WI38 (cell line): ENCODE results near the gene SLC9C2.
"Not testable (repeated sequence)": the region's sequence is repeated elsewhere in the genome, so short reads cannot be mapped to it uniquely, and the experiment has no call there.

Experiments
- H3K4me3 ChIP-seq: 2 replicates; pipeline ENCODE4 v1.5.1; 2011; ENCODE audit warnings: low read depth, mild to moderate bottlenecking, control low read depth, low read length
- CTCF ChIP-seq: IDR thresholded peaks from 2 replicates; pipeline ENCODE4 v1.5.1; 2012; ENCODE audit warnings: low read depth, mild to moderate bottlenecking, control low read depth, low read length

The SLC9C2 gene

GRCh38 chr1:173504268-173504667 lies 98.6 kb downstream of the SLC9C2 start:
- no peak for TF ChIP-seq CTCF
- no peak overlapping the region for H3K4me3 ChIP-seq

- no peak for TF ChIP-seq CTCF
- H3K4me3 ChIP-seq = no peak overlapping the region
Measured at GRCh38 chr1:173503391-173503790, 99.5 kb downstream of the SLC9C2 start.

GRCh38 chr1:173502104-173502503 lies 100.8 kb downstream of the SLC9C2 start:
- TF ChIP-seq CTCF = no peak
- H3K4me3 ChIP-seq = no peak overlapping the region

- H3K4me3 ChIP-seq = no peak overlapping the region
- no peak for TF ChIP-seq CTCF
Measured at GRCh38 chr1:173499729-173500128, 103.1 kb downstream of the SLC9C2 start.

- TF ChIP-seq CTCF = no peak
- H3K4me3 ChIP-seq = no peak overlapping the region
Measured at GRCh38 chr1:173496757-173497320, 106.0 kb downstream of the SLC9C2 start.

- no peak for TF ChIP-seq CTCF
- no peak overlapping the region for H3K4me3 ChIP-seq
Measured at GRCh38 chr1:173495609-173496267, 107.1 kb downstream of the SLC9C2 start.

- H3K4me3 ChIP-seq = not testable (repeated sequence)
Measured at GRCh38 chr1:173493125-173493524, 109.7 kb downstream of the SLC9C2 start.

GRCh38 chr1:173491508-173491907 lies 111.4 kb downstream of the SLC9C2 start:
- no peak for TF ChIP-seq CTCF
- H3K4me3 ChIP-seq = no peak overlapping the region
